Suprapubic skin (tissue), 4 donors: ENCODE data around the gene SRPK3. TPM values are rescaled to one million over a fixed set of nuclear protein-coding genes. Genes with fewer than 3 reads are reported as not detected.

Experiments used
- DNase-seq, 2 donors: peaks; one replicate each; pipeline ENCODE4 v3.0.0-alpha.2; 2019; ENCODE audit warnings: low spot score in 2 of 2
- H3K27ac ChIP-seq: fragments of 200-600 bp; sonication (generic); one replicate; pipeline ENCODE4 v1.5.1; 2019
- H3K27me3 ChIP-seq: fragments of 200-600 bp; sonication (generic); one replicate; pipeline ENCODE4 v1.5.1; 2019
- H3K36me3 ChIP-seq: fragments of 200-600 bp; sonication (generic); one replicate; pipeline ENCODE4 v1.5.1; 2019
- H3K4me1 ChIP-seq: fragments of 200-600 bp; sonication (generic); one replicate; pipeline ENCODE4 v1.5.1; 2019
- H3K4me3 ChIP-seq: fragments of 200-600 bp; sonication (generic); one replicate; pipeline ENCODE4 v1.5.1; 2019; ENCODE audit warnings: mild to moderate bottlenecking
- H3K9me3 ChIP-seq: fragments of 200-600 bp; sonication (generic); one replicate; pipeline ENCODE4 v1.5.1; 2019
- CTCF ChIP-seq, 2 donors: fragments of 200-600 bp in 1 of 2; fragments of 450-650 bp in 1 of 2; sonication (generic) in 1 of 2; IDR thresholded peaks; one replicate each; pipeline ENCODE4 v1.5.1; 2016 to 2019; ENCODE audit warnings: antibody characterized with exemption in 2 of 2, mild to moderate bottlenecking in 1 of 2, moderate library complexity in 1 of 2
- EP300 ChIP-seq: sonication (generic); formaldehyde crosslinking; IDR thresholded peaks from one replicate; pipeline ENCODE4 v1.6.1; 2017; ENCODE audit warnings: antibody characterized with exemption
- POLR2A ChIP-seq, 2 donors: fragments of 450-650 bp; IDR thresholded peaks; one replicate each; pipeline ENCODE4 v1.6.1; 2017; ENCODE audit warnings: antibody characterized with exemption in 2 of 2, mild to moderate bottlenecking in 2 of 2, moderate library complexity in 2 of 2
- POLR2AphosphoS5 ChIP-seq, 3 donors: sonication (generic); formaldehyde crosslinking; IDR thresholded peaks; one replicate each; pipeline ENCODE4 v1.6.1; 2017; ENCODE audit warnings: antibody characterized with exemption in 3 of 3
- WGBS: methylation state at CpG from one replicate; pipeline ENCODE4 v1.1.5; 2018; 5-methylcytosine and 5-hydroxymethylcytosine counted together
- total RNA-seq, 4 donors: library from RNA; depleted of rRNA; stranded (reverse); fragments of >200 nt; gene quantifications; one replicate each; pipeline ENCODE4 v1.1.0, GENCODE V29; 2016

SRPK3 gene
- total RNA-seq, 4 donors from 2014 or later, result 0.42 to 3.1 (median 1.2) TPM

GRCh38 chrX:153804621-153805020 is 23.8 kb downstream of the SRPK3 start:
- no peaks in the 10 kb centered on the region for H3K9me3 ChIP-seq
- H3K36me3 ChIP-seq, result no peaks in the 10 kb centered on the region
- DNase-seq, result no peak
- TF ChIP-seq EP300 (no peak), CTCF (IDR thresholded peaks at IDR 0.05) (no peak), POLR2AphosphoS5 (IDR thresholded peaks at IDR 0.05) (no peak), POLR2A (IDR thresholded peaks at IDR 0.05) (no peak)
- no peak overlapping the region for H3K27ac ChIP-seq
- no peaks in the 10 kb centered on the region for H3K4me1 ChIP-seq
- no peaks in the 10 kb centered on the region for H3K27me3 ChIP-seq
- 98% methylated on average over 12 of the region's 25 CpGs for WGBS
- H3K4me3 ChIP-seq, result no peak overlapping the region

GRCh38 chrX:153805436-153805835 is 24.6 kb downstream of the SRPK3 start:
- TF ChIP-seq CTCF (IDR thresholded peaks at IDR 0.05), result no peak
- no peak for TF ChIP-seq POLR2A (IDR thresholded peaks at IDR 0.05)
- no peaks in the 10 kb centered on the region for H3K9me3 ChIP-seq
- H3K36me3 ChIP-seq, result no peaks in the 10 kb centered on the region
- no peaks in the 10 kb centered on the region for H3K27me3 ChIP-seq
- 69% methylated on average over 8 of the region's 13 CpGs for WGBS
- H3K4me1 ChIP-seq, result no peaks in the 10 kb centered on the region
- no peak overlapping the region for H3K4me3 ChIP-seq
- no peak for DNase-seq
- no peak overlapping the region for H3K27ac ChIP-seq

GRCh38 chrX:153806999-153807575 is 26.2 kb downstream of the SRPK3 start:
- DNase-seq, result no peak
- H3K9me3 ChIP-seq, result no peaks in the 10 kb centered on the region
- no peak overlapping the region for H3K27ac ChIP-seq
- H3K4me1 ChIP-seq, result no peaks in the 10 kb centered on the region
- no peak for TF ChIP-seq POLR2AphosphoS5 (IDR thresholded peaks at IDR 0.05)
- no peak for TF ChIP-seq EP300
- TF ChIP-seq POLR2A (IDR thresholded peaks at IDR 0.05), result no peak
- no peak for TF ChIP-seq CTCF (IDR thresholded peaks at IDR 0.05)
- H3K36me3 ChIP-seq, result no peaks in the 10 kb centered on the region
- H3K27me3 ChIP-seq, result no peaks in the 10 kb centered on the region
- whole genome bisulfite sequencing, result no CpG with 5 or more reads among the region's 28 CpGs
- no peak overlapping the region for H3K4me3 ChIP-seq

- TF ChIP-seq POLR2A (IDR thresholded peaks at IDR 0.05) (no peak), POLR2AphosphoS5 (IDR thresholded peaks at IDR 0.05) (no peak), CTCF (IDR thresholded peaks at IDR 0.05) (no peak), EP300 (no peak)
- 90% methylated on average over 13 of the region's 19 CpGs for WGBS
- H3K4me1 ChIP-seq, result no peaks in the 10 kb centered on the region
- H3K27me3 ChIP-seq, result no peaks in the 10 kb centered on the region
- H3K27ac ChIP-seq, result no peak overlapping the region
- H3K9me3 ChIP-seq, result no peaks in the 10 kb centered on the region
- no peaks in the 10 kb centered on the region for H3K36me3 ChIP-seq
- no peak overlapping the region for H3K4me3 ChIP-seq
- DNase-seq, result no peak
Observed at GRCh38 chrX:153807976-153808375, 27.1 kb downstream of the SRPK3 start.

- Histone ChIP-seq H3K9me3 (no peaks in the 10 kb centered on the region), H3K27me3 (no peaks in the 10 kb centered on the region), H3K27ac (no peak overlapping the region), H3K4me1 (no peaks in the 10 kb centered on the region), H3K36me3 (no peaks in the 10 kb centered on the region), H3K4me3 (no peak overlapping the region)
- whole genome bisulfite sequencing, result 67% methylated on average over 11 of the region's 14 CpGs
- TF ChIP-seq POLR2A (IDR thresholded peaks at IDR 0.05) (no peak), POLR2AphosphoS5 (IDR thresholded peaks at IDR 0.05) (no peak), CTCF (IDR thresholded peaks at IDR 0.05) (no peak), EP300 (no peak)
- no peak for DNase-seq
Observed at GRCh38 chrX:153812220-153812619, 31.4 kb downstream of the SRPK3 start.
